ENCODE measurements around the gene PSEN1.

GRCh38 chr14:73264885-73265720 lies 128.8 kb downstream of the PSEN1 start:
- TF ChIP-seq CTCF (IDR thresholded peaks at IDR 0.05; ENCODE audit: low read depth, low read length, poor library complexity, severe bottlenecking): no peak
- no peak for TF ChIP-seq EZH2phosphoT487 (IDR thresholded peaks at IDR 0.05; ENCODE audit: borderline replicate concordance, low read length)
